ENCODE results near the gene ZNF799.

Gene ZNF799

DNA sequence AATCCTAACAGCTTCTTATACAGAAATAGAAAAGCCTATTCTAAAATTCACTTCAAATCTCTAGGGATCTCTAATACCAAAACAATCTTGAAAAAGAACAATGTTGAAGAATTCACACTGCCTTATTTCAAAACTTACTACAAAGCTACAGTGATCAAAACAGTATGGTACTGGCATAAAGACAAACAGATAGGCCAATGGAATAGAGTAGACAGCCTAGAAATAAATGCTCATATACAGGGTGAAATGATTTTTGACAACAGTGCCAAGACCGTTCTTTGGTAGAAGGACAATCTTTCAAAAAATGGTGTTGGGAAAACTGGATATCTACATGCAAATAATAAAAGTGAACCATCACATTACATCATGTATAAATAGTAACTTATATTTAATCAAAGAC, 55.9 kb downstream of the ZNF799 start:
- DNase-seq (ENCODE audit: low spot score) = no peak
- no peak overlapping the region for H3K27ac ChIP-seq
- TF ChIP-seq, protein P1, sequence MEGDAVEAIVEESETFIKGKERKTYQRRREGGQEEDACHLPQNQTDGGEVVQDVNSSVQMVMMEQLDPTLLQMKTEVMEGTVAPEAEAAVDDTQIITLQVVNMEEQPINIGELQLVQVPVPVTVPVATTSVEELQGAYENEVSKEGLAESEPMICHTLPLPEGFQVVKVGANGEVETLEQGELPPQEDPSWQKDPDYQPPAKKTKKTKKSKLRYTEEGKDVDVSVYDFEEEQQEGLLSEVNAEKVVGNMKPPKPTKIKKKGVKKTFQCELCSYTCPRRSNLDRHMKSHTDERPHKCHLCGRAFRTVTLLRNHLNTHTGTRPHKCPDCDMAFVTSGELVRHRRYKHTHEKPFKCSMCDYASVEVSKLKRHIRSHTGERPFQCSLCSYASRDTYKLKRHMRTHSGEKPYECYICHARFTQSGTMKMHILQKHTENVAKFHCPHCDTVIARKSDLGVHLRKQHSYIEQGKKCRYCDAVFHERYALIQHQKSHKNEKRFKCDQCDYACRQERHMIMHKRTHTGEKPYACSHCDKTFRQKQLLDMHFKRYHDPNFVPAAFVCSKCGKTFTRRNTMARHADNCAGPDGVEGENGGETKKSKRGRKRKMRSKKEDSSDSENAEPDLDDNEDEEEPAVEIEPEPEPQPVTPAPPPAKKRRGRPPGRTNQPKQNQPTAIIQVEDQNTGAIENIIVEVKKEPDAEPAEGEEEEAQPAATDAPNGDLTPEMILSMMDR (IDR thresholded peaks at IDR 0.05) = no peak
- no peak overlapping the region for H3K4me3 ChIP-seq
